GM23338 (cell line): ENCODE measurements around the gene CCSAP. TPM values are rescaled to one million over a fixed set of nuclear protein-coding genes. Genes with fewer than 3 reads are reported as not detected.

Experiments used
- ATAC-seq: fragments of 200-7000 bp; cut with Tn5 transposase; 3 replicates; pipeline ENCODE4 v1.9.1; 2020
- DNase-seq: peaks from one replicate; pipeline ENCODE4 v3.0.0-alpha.2; 2015; ENCODE audit warnings: low spot score
- H2AFZ ChIP-seq: fragments of 200-600 bp; sonication (generic); 2 replicates; pipeline ENCODE4 v1.8.0; 2016; ENCODE audit warnings: antibody characterized with exemption, mild to moderate bottlenecking, moderate library complexity
- H3F3A ChIP-seq: fragments of 200-600 bp; sonication (generic); replicated peaks from 2 replicates; pipeline ENCODE4 v1.8.0; 2017; ENCODE audit warnings: antibody characterized with exemption, mixed run types, low read depth
- H3K27ac ChIP-seq: fragments of 200-600 bp; sonication (generic); 2 replicates; pipeline ENCODE4 v1.6.1; 2016; ENCODE audit warnings: low read depth
- H3K27me3 ChIP-seq: fragments of 200-600 bp; sonication (generic); 2 replicates; pipeline ENCODE4 v1.8.0; 2016; ENCODE audit warnings: mild to moderate bottlenecking, mixed run types, moderate library complexity; ENCODE audit not compliant: insufficient read depth
- H3K36me3 ChIP-seq: fragments of 200-600 bp; sonication (generic); 2 replicates; pipeline ENCODE4 v1.8.0; 2016; ENCODE audit warnings: mild to moderate bottlenecking; ENCODE audit not compliant: insufficient read depth
- H3K4me1 ChIP-seq: fragments of 200-600 bp; sonication (generic); 2 replicates; pipeline ENCODE4 v1.8.0; 2016; ENCODE audit warnings: mild to moderate bottlenecking, moderate library complexity; ENCODE audit not compliant: insufficient read depth
- H3K4me2 ChIP-seq: fragments of 200-600 bp; sonication (generic); 2 replicates; pipeline ENCODE4 v1.7.1; 2017; ENCODE audit warnings: mixed run types
- H3K4me3 ChIP-seq: fragments of 200-600 bp; sonication (generic); 2 replicates; pipeline ENCODE4 v1.6.1; 2016; ENCODE audit warnings: mixed run types
- H3K79me2 ChIP-seq: fragments of 200-600 bp; sonication (generic); replicated peaks from 2 replicates; pipeline ENCODE4 v1.8.0; 2017; ENCODE audit warnings: mild to moderate bottlenecking; ENCODE audit not compliant: insufficient read depth
- H3K9me2 ChIP-seq: fragments of 200-600 bp; sonication (generic); 2 replicates; pipeline ENCODE4 v1.8.0; 2017; ENCODE audit not compliant: insufficient read depth
- H4K20me1 ChIP-seq: fragments of 200-600 bp; sonication (generic); replicated peaks from 2 replicates; pipeline ENCODE4 v1.8.0; 2017; ENCODE audit warnings: mild to moderate bottlenecking; ENCODE audit not compliant: insufficient read depth
- H3K27ac Mint-ChIP-seq: 2 replicates; pipeline ENCODE4 v1.8.0; 2020; ENCODE audit warnings: inconsistent platforms, mild to moderate bottlenecking, moderate library complexity, mixed read lengths
- H3K27me3 Mint-ChIP-seq: 3 replicates; pipeline ENCODE4 v1.8.0; 2022; ENCODE audit warnings: low read depth, mild to moderate bottlenecking, moderate library complexity, mixed read lengths, inconsistent platforms; ENCODE audit not compliant: insufficient read depth, poor library complexity
- H3K36me3 Mint-ChIP-seq: 3 replicates; pipeline ENCODE4 v1.8.0; 2021; ENCODE audit warnings: low read depth, mild to moderate bottlenecking, inconsistent platforms, moderate library complexity, mixed read lengths
- H3K4me1 Mint-ChIP-seq: 3 replicates; pipeline ENCODE4 v1.8.0; 2020; ENCODE audit warnings: mild to moderate bottlenecking, inconsistent platforms, mixed read lengths
- H3K4me3 Mint-ChIP-seq: 3 replicates; pipeline ENCODE4 v1.8.0; 2021; ENCODE audit warnings: moderate library complexity, mild to moderate bottlenecking, inconsistent platforms, mixed read lengths
- H3K9me3 Mint-ChIP-seq: 3 replicates; pipeline ENCODE4 v1.8.0; 2020; ENCODE audit warnings: moderate library complexity, mild to moderate bottlenecking, inconsistent platforms, mixed read lengths
- CREB1 ChIP-seq: fragments of 250-450 bp; sonication (Bioruptor Pico); IDR thresholded peaks from 2 replicates; pipeline ENCODE4 v1.5.0; 2020; ENCODE audit warnings: low read depth, mild to moderate bottlenecking, moderate library complexity
- CTCF ChIP-seq, 2 experiments: fragments of 200-600 bp in 1 of 2; sonication (generic) in 1 of 2; conservative IDR thresholded peaks; 2 replicates each; pipeline versions ENCODE4 v1.5.1 to v1.6.1; 2016 to 2017; ENCODE audit warnings: antibody characterized with exemption in 2 of 2, low read depth in 2 of 2, mild to moderate bottlenecking in 2 of 2, moderate library complexity in 1 of 2
- EZH2 ChIP-seq: fragments of 200-600 bp; sonication (generic); IDR thresholded peaks from one replicate; pipeline ENCODE4 v1.8.0; 2017; ENCODE audit warnings: antibody characterized with exemption, mild to moderate bottlenecking, low read depth; ENCODE audit not compliant: unreplicated experiment
- NANOG ChIP-seq: IDR thresholded peaks from 2 replicates; pipeline ENCODE4 v1.6.1; 2016; ENCODE audit warnings: antibody characterized with exemption, borderline replicate concordance
- POLR2AphosphoS5 ChIP-seq: IDR thresholded peaks from 2 replicates; pipeline ENCODE4 v1.6.1; 2016; ENCODE audit warnings: antibody characterized with exemption, low read depth
- STAT1 ChIP-seq: IDR thresholded peaks from one replicate; pipeline ENCODE4 v1.6.1; 2016; ENCODE audit warnings: antibody characterized with exemption; ENCODE audit not compliant: unreplicated experiment
- ZNF114 ChIP-seq: fragments of 250-450 bp; sonication (Bioruptor Pico); IDR thresholded peaks from 2 replicates; pipeline ENCODE4 v1.5.0; 2020; ENCODE audit warnings: mild to moderate bottlenecking, moderate library complexity
- ZNF462 ChIP-seq: fragments of 250-450 bp; sonication (Bioruptor Pico); IDR thresholded peaks from 2 replicates; pipeline ENCODE4 v1.5.0; 2020; ENCODE audit warnings: mild to moderate bottlenecking, moderate library complexity
- polyA plus RNA-seq: library from polyadenylated mRNA; unstranded; fragments of >200 nt; fragmentation: Nextera tagmentation; extraction: Ambion mirVana; gene quantifications from 2 replicates; pipeline ENCODE4 v1.2.1, GENCODE V29; 2016
- total RNA-seq: library from RNA; depleted of rRNA; stranded (reverse); fragments of >200 nt; shearing (Covaris generic); gene quantifications from 2 replicates; pipeline ENCODE4 v1.2.3, GENCODE V29; 2014

The CCSAP gene
- total and polyA plus RNA-seq, 2 experiments from 2014 or later = 4.2 to 13.3 TPM

- no peak overlapping the region for H3K4me2 ChIP-seq
- Mint-ChIP-seq H3K9me3 (no peaks in the 10 kb centered on the region), H3K36me3 (no peaks in the 10 kb centered on the region), H3K27ac (no peak overlapping the region), H3K4me1 (peaks cover 15% of the 10 kb centered on the region; the same call in 2 of the 3 replicates), H3K27me3 (no peaks in the 10 kb centered on the region), H3K4me3 (no peak overlapping the region)
- TF ChIP-seq CTCF (conservative IDR thresholded peaks at IDR 0.05; ENCODE audit: low read depth in 2 of 2) = no peak
- TF ChIP-seq NANOG = no peak
- no peak for TF ChIP-seq STAT1
- TF ChIP-seq EZH2 = no peak
- TF ChIP-seq CREB1 (CRISPR knock-in tag) = no peak
- TF ChIP-seq ZNF114 = no peak
- TF ChIP-seq POLR2AphosphoS5 = no peak
- no peak for TF ChIP-seq ZNF462
- peaks cover 97% of the 10 kb centered on the region for H3K79me2 ChIP-seq
- no peak for ATAC-seq
- H3K4me3 ChIP-seq = no peak overlapping the region
- H3K4me1 ChIP-seq = peaks cover 11% of the 10 kb centered on the region; the same call in 1 of the 2 replicates
- H3F3A ChIP-seq = no peaks in the 10 kb centered on the region
- no peaks in the 10 kb centered on the region for H3K27me3 ChIP-seq
- H3K36me3 ChIP-seq = no peaks in the 10 kb centered on the region
- H3K27ac ChIP-seq = no peak overlapping the region
- H2AFZ ChIP-seq = no peak overlapping the region
- DNase-seq = no peak
- peaks cover 23% of the 10 kb centered on the region for H4K20me1 ChIP-seq
- no peaks in the 10 kb centered on the region for H3K9me2 ChIP-seq
These were observed 60.5 kb downstream of the CCSAP start for GRCh38 chr1:229282295-229282823.
